ENCODE data around the gene HPN.
A peak's percentile ranks its signal among the peaks of the same experiment; 100 is the strongest.

The HPN gene

GRCh38 chr19:35087393-35087792, 45.9 kb downstream of the HPN start:
- no peak overlapping the region for H3K27ac ChIP-seq
- no peak for TF ChIP-seq ZFX (IDR thresholded peaks at IDR 0.05; ENCODE audit: borderline replicate concordance)
- no peak for TF ChIP-seq CTCF (IDR thresholded peaks at IDR 0.05)

- TF ChIP-seq CTCF (IDR thresholded peaks at IDR 0.05), result no peak
- no peak for TF ChIP-seq ZFX (IDR thresholded peaks at IDR 0.05; ENCODE audit: borderline replicate concordance)
- no peak overlapping the region for H3K27ac ChIP-seq
Measured at GRCh38 chr19:35088131-35088913, 46.8 kb downstream of the HPN start.

- no peak overlapping the region for H3K27ac ChIP-seq
- TF ChIP-seq ZFX (IDR thresholded peaks at IDR 0.05; ENCODE audit: borderline replicate concordance) (no peak), CTCF (IDR thresholded peaks at IDR 0.05) (no peak)
Measured at GRCh38 chr19:35089554-35089953, 48.0 kb downstream of the HPN start.

DNA sequence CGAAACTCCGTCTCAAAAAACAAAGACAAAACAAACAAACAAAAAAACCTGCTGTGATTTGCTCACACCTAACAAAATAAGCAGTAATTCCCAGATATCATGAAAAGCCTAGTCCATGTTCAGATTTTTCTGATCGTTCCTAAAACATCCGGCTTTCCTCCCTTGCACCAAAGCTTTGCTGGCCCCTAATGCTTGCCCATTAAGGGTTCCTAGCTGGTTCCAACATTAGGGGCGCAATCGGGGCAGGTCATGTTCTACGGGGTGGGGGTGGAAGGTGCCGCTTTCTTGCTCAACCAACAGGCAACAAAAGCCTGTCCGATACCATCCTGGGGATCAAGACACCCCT, 48.6 kb downstream of the HPN start:
- H3K27ac ChIP-seq, result no peak overlapping the region
- no peak for TF ChIP-seq CTCF (IDR thresholded peaks at IDR 0.05)

- H3K27ac ChIP-seq, result peak overlapping the region; percentile 36; the same call in 1 of the 2 replicates
- TF ChIP-seq ZFX (IDR thresholded peaks at IDR 0.05; ENCODE audit: borderline replicate concordance) (no peak), CTCF (IDR thresholded peaks at IDR 0.05) (peak; percentile 82)
Measured at GRCh38 chr19:35090506-35091214, 49.1 kb downstream of the HPN start.

DNA sequence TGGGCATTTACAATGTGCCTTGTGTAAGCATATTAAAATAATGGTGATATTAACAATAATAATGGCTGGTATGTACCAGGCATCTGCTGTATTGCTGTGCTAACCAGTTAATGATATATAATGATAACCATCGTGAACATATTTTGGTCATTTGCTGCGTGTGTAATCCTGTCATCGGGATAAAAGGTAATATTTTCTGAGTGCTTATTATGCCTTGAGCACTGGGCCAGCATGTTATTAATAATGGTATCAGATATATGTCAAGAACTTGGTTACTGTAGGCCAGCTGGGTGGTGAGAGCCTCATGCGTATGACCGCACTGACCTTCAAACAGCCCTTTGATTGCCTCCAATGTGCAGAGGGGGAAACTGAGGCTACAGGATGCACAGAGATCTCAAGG, 51.9 kb downstream of the HPN start:
- TF ChIP-seq CTCF (IDR thresholded peaks at IDR 0.05), result no peak
- no peak for TF ChIP-seq ZFX (IDR thresholded peaks at IDR 0.05; ENCODE audit: borderline replicate concordance)
- no peak overlapping the region for H3K27ac ChIP-seq

DNA sequence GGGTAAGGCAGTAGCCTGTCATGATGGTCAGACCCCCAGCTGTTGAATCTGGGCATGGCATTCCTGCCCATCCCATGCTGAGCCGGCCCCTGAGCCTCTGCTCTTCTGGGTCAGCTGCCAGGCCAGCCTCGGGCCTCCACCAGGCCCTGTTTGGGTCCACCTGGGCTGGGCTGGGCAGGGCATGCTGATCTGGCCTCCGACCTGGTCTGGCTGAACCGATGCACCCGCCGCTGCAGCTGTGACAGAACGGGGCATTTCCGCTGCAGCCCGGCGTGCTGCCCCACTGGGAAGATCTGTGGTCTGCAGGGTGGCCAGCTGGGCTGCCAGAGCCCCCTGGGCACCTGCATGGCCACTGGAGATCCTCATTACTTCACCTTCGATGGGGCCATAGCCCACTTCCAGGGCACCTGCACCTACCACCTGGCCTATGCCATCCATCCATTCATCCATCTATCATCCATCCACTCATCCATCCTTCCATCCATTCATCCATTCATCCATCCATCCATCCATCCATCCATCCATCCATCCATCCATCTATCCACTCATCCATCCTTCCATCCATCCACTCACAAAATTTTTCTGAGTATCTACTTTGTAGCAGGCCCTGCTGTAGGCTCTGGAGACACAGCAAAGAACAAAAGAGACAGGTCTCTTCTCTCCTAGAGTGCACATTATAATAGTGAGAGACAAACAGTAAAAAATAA, 52.6 kb downstream of the HPN start:
- TF ChIP-seq ZFX (IDR thresholded peaks at IDR 0.05; ENCODE audit: borderline replicate concordance), result no peak
- TF ChIP-seq CTCF (IDR thresholded peaks at IDR 0.05), result no peak
- H3K27ac ChIP-seq, result no peak overlapping the region

All from 22Rv1 (cell line).